Activated gamma-delta T cell treated with Interleukin-2 at 50 U/mL for 16 hours (primary cell): ENCODE results near the gene TMEM204.

ENCODE experiments used
- DNase-seq: peaks from one replicate; pipeline ENCODE4 v3.0.0-alpha.2; 2020

TMEM204 gene

DNA sequence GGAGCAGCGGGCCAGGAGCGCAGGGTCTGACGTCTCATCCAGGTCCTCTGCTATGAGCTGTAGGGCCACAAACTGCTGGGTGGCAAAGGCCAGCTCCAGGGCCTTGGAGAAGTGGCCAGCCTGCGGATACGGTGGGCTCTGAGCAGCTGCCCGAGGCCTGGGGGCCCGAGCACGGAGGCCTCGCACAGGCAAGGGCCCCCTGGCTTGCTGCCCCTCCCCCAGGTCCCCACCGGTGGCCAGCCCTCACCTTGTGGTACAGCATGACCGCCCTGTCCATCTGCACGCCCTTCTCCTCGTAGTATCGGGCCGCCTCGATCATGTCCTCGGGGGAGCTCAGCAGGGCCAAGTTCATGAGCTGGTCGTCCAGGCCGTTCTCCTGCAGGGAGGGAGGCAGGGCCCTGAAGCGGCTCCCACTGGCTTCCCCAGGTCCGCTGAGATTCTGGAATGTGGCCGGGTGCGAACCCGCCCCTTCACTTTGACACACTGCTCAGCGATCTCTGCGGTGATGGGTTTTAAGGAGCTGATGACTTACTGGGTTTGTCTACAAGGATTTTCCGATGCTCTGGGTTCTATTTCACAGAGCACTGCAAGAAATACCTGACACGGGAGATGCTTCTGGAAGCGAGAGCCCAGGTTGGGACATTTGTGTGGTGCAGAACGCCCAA, 9.8 kb upstream of the TMEM204 start:
- no peak for DNase-seq

DNA sequence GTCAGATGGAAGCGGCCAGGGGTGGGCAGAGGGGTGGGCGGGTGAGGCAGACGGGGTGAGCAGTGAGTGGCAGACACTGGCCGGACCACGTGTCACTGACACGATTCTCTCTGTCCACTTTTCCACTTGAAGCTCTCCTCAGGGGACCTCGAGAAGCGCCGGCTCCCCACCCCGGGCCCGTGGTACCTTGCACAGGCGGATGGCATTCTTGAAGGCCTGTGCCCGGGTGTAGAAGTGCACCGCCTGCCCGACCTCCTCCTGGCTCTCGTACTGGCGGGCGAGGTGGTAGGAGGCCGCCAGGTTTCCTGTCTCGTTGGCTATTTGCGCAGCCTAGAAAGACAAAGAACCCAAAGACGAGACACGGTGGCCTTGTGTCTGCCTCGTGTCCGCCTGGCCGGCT, 9.1 kb upstream of the TMEM204 start:
- DNase-seq, result no peak

DNA sequence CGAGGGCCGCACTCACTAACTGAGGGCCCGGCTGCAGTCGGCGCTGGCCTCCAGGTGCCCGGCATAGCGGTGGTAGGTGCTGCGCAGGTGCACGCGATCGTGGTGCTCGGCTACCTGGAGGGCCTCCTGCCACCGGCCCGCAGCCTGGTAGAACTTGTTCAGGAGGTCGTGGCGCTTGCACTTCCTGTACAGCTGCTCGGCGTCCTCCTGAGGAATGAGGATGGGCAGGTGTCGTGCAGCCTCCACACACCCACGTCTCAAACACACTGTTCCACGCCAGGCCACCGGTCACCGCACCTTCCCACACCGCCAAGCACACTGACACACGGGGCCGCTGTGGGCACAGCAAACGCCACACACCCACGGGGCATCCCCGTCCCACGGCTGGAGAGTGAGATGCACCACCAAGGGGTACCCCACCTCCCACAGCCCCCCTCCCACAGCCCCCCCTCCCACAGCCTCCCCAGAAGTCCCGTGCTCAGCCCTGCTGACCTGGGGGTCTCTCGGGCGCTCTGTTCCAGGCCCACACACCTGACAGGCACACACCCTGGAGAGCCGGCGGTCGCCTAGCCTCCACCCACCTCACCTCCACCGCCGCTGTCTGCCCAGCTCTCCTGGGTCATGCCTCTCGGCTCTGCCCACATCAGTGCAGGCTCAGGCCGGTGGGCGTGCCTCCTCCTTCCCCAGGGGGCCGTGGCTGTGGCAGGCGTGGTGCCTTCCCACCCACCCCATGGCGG, 7.4 kb upstream of the TMEM204 start:
- no peak for DNase-seq

DNA sequence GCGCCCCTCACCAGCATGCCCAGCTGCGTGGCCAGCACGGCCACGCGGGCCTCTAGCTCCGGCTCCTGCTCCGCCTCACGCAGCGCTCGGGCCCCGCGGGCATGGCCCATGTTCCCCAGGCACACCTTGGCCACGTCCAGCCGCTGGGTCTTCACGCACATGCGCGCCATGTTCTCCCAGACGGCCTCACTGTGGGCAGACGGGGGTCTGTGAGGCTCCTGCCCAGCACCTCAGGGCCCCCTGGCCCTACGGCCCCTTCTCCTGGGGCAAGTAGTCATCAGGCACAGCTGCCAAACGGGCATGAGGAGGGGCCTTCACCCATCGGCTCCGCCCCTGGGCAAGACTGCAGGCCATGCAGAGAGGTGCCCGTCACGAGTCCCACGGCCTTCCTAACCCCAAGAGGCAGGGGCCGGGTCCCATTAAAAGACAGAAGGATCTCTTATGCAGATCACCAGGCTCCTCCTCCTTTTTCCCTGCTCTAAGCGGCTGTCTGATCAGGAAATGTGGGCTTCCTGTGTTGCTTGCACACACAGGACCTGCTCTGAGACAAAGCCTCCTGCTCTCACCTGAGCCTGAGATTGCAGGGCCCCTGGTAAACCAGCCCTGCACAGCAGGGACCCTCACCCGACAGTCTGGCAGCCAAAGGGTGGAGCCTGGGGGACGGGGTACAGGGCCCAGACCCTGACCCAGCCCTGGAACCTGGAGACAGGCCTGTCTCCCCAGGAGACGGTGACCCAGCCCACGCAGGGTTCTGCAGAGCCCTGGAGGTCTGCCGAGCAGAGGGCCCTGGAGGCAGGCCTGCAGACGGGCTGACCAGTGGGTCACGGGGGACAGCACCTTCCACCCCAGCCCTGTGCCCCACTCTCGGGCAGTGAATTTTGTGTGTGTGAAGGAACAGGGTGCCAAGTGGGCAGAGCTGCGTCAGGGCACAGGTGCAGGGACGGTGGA, 6.6 kb upstream of the TMEM204 start:
- no peak for DNase-seq

DNA sequence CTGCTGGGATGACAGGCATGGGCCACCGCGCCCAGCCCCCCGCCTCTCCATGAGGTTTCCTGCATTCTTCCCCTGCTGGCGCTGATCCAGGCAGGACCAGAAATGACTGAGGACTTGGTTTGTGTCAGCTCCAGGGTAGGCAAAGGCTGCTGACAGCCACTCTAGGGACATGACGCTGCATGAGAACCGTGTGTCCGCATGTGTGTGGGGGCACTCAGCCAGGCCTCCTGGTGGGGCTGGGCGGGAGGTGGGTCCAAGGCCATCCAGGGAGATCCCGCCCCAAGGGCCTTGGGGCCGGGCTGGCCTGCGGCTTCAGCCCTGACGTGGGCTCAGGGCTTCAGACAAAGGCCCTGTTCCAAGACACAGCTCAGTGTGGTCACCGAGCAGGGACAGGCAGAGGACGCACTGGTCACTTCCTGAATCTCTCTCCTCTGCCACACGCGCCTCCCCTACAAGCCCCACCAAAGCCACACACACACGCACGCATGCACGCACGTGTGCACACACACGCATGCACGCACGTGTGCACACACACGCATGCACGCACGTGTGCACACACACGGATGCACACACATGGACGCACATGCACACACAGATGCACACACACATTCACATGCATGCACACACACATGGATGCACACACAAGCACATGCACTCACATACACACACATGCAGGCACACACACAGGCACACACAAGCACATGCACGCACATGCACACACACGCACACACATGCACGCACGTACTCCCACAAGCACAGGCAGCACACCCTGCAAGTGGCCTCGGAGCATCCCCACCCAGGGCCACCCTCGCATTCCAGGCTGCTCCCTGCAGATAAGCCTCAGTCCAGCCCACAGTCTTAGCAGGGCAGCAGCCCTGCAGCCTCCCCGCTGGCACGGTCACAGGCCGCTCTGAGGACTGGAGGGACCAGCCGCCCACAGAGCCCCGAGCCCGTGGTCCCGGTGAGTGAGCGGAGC, 5.3 kb upstream of the TMEM204 start:
- DNase-seq, result no peak

DNA sequence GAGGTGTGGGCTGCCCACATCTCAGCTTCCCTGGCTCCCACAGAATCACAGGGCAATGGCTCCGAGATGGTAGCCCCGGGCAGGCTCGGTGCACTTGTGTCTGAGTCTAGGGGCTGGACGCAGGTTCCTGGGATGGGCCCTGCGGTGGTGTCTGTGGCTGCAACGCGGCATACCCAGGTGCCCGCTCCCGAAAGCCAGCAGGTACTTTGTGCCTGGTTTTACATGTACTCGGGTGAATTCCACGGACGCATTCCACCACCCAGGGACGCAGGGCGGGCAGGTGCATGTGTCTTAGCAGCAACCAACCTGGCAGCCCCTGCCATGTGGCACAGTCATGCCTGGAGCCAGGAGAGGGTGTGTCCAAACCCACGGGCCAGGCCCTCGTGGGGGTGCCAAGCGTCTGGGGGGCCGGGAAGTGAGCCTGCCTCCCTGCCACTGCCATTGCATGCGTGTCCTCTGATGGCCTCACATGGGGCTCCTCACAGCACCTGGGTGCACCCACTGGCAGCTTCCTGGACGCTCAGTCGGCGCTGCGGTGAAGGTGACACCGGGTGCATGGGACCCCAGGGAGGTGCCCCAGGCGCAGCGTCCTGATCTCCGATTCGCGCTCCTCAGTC, 4.4 kb upstream of the TMEM204 start:
- no peak for DNase-seq

DNA sequence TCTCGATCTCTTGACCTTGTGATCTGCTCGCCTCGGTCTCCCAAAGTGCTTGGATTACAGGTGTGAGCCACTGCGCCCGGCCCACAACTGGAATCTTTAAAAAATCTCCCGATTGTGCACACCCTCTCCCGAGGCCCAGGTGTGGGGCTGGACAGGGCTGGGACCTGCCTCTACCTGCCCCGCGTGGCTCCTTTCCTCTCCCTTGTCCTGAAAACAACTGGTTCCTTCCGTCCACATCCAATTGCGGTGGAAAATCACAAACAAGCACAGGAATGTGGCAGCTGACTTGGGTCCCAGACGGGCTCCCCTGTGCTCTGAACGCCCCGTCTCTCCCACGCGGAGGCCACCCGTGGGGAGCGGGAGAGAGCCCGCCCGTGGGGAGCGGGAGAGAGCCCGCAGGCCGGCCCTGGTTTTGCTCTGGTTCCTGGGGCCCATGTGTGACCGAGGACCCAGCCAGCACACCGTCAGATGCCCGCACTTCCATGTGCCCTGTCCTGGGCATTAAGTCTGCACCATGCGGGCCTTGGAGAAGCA, 3.0 kb upstream of the TMEM204 start:
- DNase-seq, result no peak

DNA sequence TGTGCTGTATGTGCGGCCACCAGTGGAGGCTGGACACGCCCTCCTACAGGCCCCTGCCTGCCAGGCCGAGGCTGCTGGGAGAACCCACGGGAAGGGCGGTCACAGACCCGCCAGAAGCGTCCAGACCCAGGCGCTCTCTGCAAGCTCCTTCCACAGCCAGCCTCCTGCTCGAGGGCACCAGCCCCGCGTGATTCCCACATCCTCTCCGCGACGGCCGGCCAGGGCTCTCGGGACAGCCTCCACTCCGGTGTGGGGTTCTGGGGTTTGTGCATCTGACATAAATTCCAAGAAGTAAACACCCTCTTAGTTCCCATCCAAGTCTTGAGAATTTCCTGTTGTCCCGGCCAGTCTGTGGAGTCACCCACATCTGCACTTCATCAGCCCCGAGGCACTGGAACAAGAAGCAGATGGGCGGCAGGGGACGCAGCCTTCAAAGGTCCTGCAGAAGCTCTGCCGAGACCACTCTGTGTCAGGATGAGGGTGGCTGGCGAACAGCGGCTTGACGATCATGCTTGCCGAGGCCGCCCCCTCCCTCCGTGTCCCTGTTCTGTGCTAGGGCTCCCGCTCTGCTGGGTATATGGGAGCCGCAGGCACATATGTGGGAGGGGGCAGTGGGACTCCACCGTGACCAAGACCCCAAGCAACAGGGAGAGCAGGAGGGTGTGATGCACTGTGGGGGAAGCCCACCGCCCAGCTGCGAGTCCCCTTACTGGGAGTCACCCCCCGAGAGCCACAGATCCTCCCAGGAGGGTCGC, 2.4 kb upstream of the TMEM204 start:
- no peak for DNase-seq

DNA sequence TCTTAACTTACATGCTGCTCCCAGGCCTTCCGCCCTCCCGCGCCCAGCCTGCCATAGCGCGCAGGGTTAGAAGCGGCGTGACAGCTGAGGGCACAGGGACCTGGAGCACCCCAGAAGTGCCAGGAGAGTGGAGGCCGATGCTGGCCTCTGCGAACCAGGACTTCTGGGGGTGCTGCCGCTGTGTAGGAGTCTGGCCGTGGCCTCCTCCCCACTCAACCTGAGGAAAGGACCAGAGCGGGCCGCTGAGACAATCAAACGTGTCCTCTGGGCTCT, 1.9 kb upstream of the TMEM204 start:
- no peak for DNase-seq

DNA sequence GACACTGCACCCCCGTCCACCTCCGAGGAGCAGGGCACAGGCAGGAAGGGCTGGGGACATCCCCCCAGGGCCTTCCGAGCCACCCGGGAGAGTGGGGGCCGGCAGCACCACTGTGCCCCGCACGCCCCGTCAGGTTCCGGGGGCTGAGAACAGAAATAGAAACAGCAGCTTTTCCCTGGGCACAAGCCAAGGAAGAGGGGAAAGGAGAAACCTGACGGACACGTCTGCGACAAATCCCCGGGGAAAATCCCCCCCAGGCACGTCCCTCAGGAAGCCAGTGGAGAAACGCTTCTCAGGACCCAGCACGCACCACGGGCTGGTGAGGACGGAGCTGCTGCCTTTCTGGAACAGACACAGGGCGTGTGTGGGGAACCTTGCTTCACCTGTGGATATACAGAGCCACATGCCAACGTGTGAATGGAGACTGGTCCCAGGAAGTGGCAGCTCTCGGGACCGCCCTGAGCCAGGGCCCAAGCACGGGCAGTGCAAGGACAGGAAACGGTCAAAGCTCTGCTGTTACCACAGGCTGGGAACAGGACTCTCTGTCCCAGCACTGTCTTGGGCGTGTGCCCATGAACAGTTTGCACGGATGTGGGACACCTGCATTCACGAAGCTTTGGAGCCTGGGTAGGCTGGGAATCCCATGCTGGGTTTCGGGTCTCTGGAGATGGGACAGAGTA, 1.2 kb upstream of the TMEM204 start:
- DNase-seq, result no peak

DNA sequence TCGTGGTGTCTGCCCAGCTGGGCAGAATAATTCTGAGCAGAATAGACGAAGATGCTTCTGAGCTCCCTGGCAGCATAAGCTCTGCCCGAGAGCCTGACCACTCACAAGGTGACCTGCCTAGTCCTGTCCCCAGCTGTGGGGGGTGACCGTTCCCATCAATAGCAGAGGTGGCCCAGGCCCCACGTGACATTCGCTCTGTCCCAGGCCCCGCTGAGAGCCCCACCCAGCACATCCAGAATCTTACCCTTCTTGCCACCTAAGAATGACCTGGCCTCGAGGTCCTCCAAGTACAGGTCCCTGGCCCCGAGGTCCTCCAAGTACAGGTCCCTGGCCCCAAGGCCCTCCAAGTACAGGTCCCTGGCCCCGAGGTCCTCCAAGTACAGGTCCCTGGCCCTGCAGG, 695 bp upstream of the TMEM204 start:
- DNase-seq, result no peak

DNA sequence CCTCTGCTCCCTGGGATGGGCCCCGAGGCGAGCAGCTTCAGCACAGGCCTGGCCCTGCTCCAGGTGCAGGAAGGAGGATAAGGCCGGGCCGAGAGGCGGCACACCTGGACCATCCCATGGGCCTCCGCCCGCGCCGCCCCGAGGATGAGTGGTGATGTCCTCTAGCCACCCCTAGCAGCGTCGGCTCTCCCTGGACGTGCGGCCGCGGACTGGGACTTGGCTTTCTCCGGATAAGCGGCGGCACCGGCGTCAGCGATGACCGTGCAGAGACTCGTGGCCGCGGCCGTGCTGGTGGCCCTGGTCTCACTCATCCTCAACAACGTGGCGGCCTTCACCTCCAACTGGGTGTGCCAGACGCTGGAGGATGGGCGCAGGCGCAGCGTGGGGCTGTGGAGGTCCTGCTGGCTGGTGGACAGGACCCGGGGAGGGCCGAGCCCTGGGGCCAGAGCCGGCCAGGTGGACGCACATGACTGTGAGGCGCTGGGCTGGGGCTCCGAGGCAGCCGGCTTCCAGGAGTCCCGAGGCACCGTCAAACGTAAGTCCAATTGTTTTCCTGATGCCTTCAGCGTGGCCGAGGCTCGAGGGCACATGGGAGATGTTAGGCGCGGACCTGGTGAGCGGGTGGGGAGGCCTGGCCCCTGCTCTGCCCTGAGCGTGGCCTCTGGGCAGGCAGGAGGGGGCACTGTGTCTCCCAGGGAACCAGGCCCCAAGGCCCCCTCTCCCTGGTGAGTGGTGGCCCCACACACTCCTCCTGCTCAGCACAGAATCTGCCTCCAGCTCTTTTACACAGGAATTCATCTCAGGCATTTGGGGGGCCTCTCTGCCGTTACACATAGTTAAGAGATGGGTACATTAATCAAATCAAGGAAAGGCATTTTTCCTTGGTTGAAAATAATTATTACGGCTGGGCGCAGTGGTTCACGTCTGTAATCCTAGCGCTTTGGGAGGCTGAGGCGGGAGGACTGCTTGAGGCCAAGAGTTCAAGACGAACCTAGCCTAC, 855 bp downstream of the TMEM204 start:
- DNase-seq, result no peak

DNA sequence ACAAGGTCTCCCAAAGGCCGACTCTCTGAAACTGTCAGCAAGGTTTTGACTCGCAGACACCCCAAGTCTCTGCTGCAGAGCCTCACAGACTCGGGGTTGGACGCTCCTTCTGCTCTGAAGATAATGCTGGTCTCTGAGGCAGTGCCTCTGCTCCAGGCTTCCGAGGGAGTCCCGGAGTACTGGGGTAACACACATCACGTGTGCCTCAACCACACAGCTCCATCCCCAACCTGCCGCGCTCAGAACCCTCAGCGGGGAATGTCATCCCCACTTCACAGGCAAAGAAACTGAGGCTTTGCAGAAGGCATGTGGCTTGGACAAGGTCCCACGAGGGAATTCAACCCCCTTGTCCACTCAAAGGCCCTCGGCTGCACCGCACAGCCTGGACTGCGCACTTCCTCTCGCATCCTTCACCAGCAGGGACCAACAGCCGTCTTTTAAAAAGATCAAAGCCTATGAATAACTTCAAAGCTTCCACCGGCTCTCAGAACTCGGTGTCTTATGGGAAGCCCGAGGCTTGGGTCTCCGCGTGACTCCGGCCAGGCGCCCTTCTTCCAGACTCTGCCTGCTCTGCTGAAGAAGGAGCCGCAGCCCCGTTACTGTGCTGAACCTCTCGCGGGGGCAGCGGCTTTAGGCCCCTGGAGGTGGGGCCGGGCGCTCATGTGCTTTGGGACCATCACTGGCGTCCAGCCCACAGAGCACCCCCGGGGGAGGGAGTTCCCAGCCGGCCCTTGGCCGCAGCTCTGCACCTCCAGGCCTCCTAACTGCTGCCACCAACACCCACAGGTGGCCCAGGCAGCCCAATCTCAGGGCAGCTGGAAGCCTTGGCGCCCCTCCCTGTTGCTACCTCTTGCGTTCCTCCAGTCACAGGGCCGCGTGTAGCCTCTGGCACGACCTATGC, 2.2 kb downstream of the TMEM204 start:
- DNase-seq, result no peak

DNA sequence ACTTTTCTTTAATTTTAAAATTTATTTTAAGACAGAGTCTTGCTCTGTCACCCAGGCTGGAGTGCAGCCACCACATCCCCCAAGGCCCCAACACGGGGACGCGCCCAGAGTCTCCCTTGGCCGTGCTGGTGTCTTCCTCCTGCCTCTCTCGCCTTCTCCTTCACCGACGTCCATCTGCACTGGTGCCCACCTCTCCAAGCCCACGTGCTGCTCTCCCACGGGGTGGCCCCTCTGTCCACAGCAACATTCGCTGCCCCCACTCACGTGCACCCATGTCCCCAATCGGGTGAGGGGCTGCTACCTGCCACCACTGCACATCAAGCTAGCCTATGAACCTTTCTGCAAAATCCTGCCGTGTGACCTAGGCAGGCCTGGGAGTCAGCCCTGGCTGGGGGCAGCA, 3.1 kb downstream of the TMEM204 start:
- no peak for DNase-seq

DNA sequence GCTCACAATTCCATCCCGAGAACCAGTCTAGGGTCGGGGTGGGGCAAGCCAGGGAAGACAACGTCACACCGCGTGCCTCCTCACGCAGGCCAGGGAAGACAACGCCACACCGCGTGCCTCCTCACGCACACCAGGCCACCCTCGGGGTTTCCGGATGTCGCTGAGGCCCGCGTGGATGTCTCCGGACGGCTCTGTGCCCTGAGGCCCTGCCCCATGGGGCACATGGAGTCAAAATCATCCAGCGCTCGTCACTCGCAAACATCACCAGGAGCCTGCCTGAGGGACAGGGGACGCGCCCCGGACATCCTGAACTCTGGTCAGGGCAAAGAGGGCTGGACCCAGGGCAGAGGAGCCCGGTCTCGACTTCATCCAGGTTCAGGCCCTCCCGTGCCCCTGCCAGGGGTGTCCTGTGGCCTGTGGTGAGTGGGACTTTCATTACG, 3.7 kb downstream of the TMEM204 start:
- DNase-seq, result no peak

DNA sequence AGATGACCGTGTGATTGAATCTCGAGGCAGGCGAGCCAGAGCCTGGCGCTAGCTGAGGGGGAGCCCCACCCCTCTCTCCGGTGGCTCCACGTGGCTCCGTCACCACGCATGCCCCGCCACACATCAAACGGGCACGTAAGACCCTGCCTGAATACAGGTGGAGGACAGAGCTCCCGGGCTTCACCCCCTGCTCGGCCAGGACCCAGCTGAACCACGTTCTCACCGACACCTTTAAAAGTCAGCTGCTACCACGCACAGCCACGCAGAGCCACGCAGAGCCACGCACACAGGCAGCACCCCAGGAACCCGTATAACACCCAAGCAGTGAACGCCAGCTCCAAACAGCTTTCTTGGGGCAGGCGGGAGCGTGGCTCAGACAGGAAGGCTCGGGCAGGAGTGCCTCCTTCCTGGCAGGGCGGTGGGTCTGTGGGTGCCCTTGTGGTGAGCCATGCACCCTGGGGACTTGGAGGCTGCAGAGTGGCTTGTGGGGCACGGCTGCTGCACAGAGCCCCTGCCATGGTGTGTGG, 4.4 kb downstream of the TMEM204 start:
- DNase-seq, result peak; percentile 39

DNA sequence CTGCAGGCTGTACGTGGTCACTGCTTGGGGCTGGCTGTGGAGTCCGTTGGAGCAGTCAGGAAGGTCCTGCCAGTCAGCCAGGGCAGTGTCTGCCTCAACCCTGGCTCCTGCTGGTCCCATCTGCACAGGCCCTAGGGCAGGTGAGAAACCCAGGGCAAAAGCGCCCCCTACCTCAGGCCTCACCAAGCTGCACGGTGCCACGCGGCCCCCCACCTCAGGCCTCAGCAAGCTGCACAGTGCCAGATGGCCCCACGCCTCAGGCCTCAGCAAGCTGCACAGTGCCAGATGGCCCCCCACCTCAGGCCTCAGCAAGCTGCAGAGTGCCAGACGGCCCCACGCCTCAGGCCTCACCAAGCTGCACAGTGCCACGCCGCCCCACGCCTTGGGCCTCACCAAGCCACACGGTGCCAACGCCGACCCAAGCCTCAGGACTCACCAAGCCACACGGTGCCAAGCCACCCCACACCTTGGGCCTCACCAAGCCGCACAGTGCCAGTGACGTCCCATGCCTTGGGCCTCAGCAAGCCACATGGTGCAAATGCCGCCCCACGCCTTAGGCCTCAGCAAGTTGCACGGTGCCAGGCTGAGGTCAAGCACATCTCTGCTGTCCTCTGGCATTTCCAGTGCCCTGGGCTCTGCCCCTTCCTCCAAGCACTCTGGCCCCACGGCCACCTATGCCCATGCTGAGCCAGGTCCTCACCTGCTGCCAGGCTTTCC, 5.5 kb downstream of the TMEM204 start:
- DNase-seq, result no peak
